DOHH2 (cell line): ENCODE measurements around the gene MACROD2.

ENCODE experiments used
- H3F3A ChIP-seq: fragments of 200-600 bp; sonication (generic), shearing (Covaris generic); 2 replicates; pipeline ENCODE4 v1.6.0; 2016; ENCODE audit warnings: antibody characterized with exemption, mild to moderate bottlenecking; ENCODE audit not compliant: control insufficient read depth, insufficient read depth
- H3K27ac ChIP-seq: fragments of 200-600 bp; sonication (generic); 2 replicates; pipeline ENCODE4 v1.5.1; 2014; ENCODE audit warnings: low read depth, mild to moderate bottlenecking, low read length, moderate library complexity
- H3K27me3 ChIP-seq: fragments of 200-600 bp; sonication (generic); 2 replicates; pipeline ENCODE4 v1.6.1; 2014; ENCODE audit warnings: mild to moderate bottlenecking, low read length, mixed read lengths; ENCODE audit not compliant: control insufficient read depth
- H3K36me3 ChIP-seq: fragments of 200-600 bp; sonication (generic); 2 replicates; pipeline ENCODE4 v1.6.1; 2014; ENCODE audit warnings: mild to moderate bottlenecking, low read length, moderate library complexity, mixed read lengths; ENCODE audit not compliant: control insufficient read depth
- H3K4me1 ChIP-seq: fragments of 200-600 bp; sonication (generic); 2 replicates; pipeline ENCODE4 v1.6.1; 2014; ENCODE audit warnings: mild to moderate bottlenecking, low read length, mixed read lengths; ENCODE audit not compliant: control insufficient read depth
- H3K4me2 ChIP-seq: fragments of 200-600 bp; sonication (generic); 2 replicates; pipeline ENCODE4 v1.6.0; 2014; ENCODE audit warnings: mild to moderate bottlenecking, low read length, moderate library complexity
- H3K4me3 ChIP-seq: fragments of 200-600 bp; sonication (generic); 2 replicates; pipeline ENCODE4 v1.5.1; 2014; ENCODE audit warnings: mild to moderate bottlenecking, low read length, mixed read lengths
- H3K79me2 ChIP-seq: fragments of 200-600 bp; sonication (generic); 2 replicates; pipeline ENCODE4 v1.6.1; 2014; ENCODE audit warnings: mild to moderate bottlenecking, low read length, mixed read lengths; ENCODE audit not compliant: control insufficient read depth
- H3K9me2 ChIP-seq: fragments of 200-600 bp; sonication (generic); replicated peaks from 2 replicates; pipeline ENCODE4 v1.6.1; 2014; ENCODE audit warnings: mild to moderate bottlenecking, low read length, mixed read lengths; ENCODE audit not compliant: control insufficient read depth
- H3K9me3 ChIP-seq: fragments of 200-600 bp; sonication (generic); 2 replicates; pipeline ENCODE4 v1.6.1; 2014; ENCODE audit warnings: antibody characterized with exemption, low read length, mixed read lengths; ENCODE audit not compliant: control insufficient read depth, insufficient read depth
- H4K20me1 ChIP-seq: fragments of 200-600 bp; sonication (generic); 2 replicates; pipeline ENCODE4 v1.6.0; 2014; ENCODE audit warnings: low read depth, mild to moderate bottlenecking, antibody characterized with exemption, low read length, moderate library complexity; ENCODE audit not compliant: control insufficient read depth, insufficient read depth
- EZH2phosphoT487 ChIP-seq: fragments of 200-600 bp; sonication (generic); IDR thresholded peaks from 2 replicates; pipeline ENCODE4 v1.6.1; 2017; ENCODE audit warnings: borderline replicate concordance, mild to moderate bottlenecking, antibody characterized with exemption, low read length, moderate library complexity, mixed read lengths
- TF ChIP-seq, protein P1 (sequence below): fragments of 200-600 bp; sonication (generic); IDR thresholded peaks from one replicate; pipeline ENCODE4 v1.5.1; 2014; ENCODE audit warnings: antibody characterized with exemption, mild to moderate bottlenecking, low read depth, low read length; ENCODE audit not compliant: poor library complexity, severe bottlenecking

MACROD2 gene

GRCh38 chr20:15345287-15345686 is 1350.0 kb downstream of the MACROD2 start:
- no peaks in the 10 kb centered on the region for H3K36me3 ChIP-seq
- no peaks in the 10 kb centered on the region for H3K9me2 ChIP-seq
- no peaks in the 10 kb centered on the region for H3K79me2 ChIP-seq
- no peak overlapping the region for H3K4me2 ChIP-seq
- no peaks in the 10 kb centered on the region for H3F3A ChIP-seq
- H3K27ac ChIP-seq, result no peak overlapping the region
- no peaks in the 10 kb centered on the region for H3K4me1 ChIP-seq
- H3K27me3 ChIP-seq, result no peaks in the 10 kb centered on the region
- H4K20me1 ChIP-seq, result no peaks in the 10 kb centered on the region
- TF ChIP-seq EZH2phosphoT487, result no peak
- TF ChIP-seq, protein P1, sequence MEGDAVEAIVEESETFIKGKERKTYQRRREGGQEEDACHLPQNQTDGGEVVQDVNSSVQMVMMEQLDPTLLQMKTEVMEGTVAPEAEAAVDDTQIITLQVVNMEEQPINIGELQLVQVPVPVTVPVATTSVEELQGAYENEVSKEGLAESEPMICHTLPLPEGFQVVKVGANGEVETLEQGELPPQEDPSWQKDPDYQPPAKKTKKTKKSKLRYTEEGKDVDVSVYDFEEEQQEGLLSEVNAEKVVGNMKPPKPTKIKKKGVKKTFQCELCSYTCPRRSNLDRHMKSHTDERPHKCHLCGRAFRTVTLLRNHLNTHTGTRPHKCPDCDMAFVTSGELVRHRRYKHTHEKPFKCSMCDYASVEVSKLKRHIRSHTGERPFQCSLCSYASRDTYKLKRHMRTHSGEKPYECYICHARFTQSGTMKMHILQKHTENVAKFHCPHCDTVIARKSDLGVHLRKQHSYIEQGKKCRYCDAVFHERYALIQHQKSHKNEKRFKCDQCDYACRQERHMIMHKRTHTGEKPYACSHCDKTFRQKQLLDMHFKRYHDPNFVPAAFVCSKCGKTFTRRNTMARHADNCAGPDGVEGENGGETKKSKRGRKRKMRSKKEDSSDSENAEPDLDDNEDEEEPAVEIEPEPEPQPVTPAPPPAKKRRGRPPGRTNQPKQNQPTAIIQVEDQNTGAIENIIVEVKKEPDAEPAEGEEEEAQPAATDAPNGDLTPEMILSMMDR, result no peak
- H3K9me3 ChIP-seq, result peaks cover 3% of the 10 kb centered on the region; the same call in 1 of the 2 replicates
- no peak overlapping the region for H3K4me3 ChIP-seq

GRCh38 chr20:15346657-15347280 is 1351.5 kb downstream of the MACROD2 start:
- Histone ChIP-seq H3K4me2 (no peak overlapping the region), H3K79me2 (no peaks in the 10 kb centered on the region), H3K9me3 (peaks cover 3% of the 10 kb centered on the region; the same call in 1 of the 2 replicates), H3K27me3 (no peaks in the 10 kb centered on the region), H4K20me1 (no peaks in the 10 kb centered on the region), H3K4me1 (no peaks in the 10 kb centered on the region), H3K36me3 (no peaks in the 10 kb centered on the region), H3F3A (no peaks in the 10 kb centered on the region), H3K9me2 (no peaks in the 10 kb centered on the region), H3K27ac (no peak overlapping the region), H3K4me3 (no peak overlapping the region)
- TF ChIP-seq EZH2phosphoT487, result no peak
- TF ChIP-seq, protein P1, result no peak

DNA sequence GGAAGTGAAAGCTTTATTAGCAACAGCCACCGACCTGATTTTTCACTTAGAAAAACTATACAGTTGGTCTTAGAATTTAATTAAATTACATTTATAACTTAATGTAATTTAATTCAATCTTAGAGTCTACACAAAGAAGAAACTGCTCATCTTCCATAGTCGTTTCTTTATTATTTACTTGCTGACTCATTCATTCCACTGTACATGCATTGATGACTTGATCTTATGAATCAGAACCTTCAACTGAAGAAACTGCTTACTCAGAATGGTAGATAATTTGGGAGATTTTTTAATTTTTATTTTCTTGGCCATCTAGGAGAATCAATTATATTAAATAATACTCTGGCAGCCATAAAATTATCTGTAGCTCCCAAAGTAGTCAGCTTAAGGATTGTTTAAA is 1363.7 kb downstream of the MACROD2 start:
- H3K36me3 ChIP-seq, result no peaks in the 10 kb centered on the region
- no peak overlapping the region for H3K4me3 ChIP-seq
- H3K4me1 ChIP-seq, result no peaks in the 10 kb centered on the region
- H3K9me3 ChIP-seq, result no peaks in the 10 kb centered on the region
- no peak overlapping the region for H3K27ac ChIP-seq
- TF ChIP-seq EZH2phosphoT487, result no peak
- TF ChIP-seq, protein P1, result no peak
- H3K9me2 ChIP-seq, result no peaks in the 10 kb centered on the region
- H3K4me2 ChIP-seq, result no peak overlapping the region
- H3K27me3 ChIP-seq, result no peaks in the 10 kb centered on the region
- H4K20me1 ChIP-seq, result no peaks in the 10 kb centered on the region
- H3K79me2 ChIP-seq, result no peaks in the 10 kb centered on the region
- H3F3A ChIP-seq, result no peaks in the 10 kb centered on the region
